Mammary epithelial cell (primary cell): ENCODE data around the gene TTC28.

Experiments used
- EZH2 ChIP-seq: IDR thresholded peaks from 2 replicates; pipeline ENCODE4 v1.6.1; 2012; ENCODE audit warnings: low read length, inconsistent platforms, borderline replicate concordance
- TF ChIP-seq, protein P1 (sequence below), 2 donors: IDR thresholded peaks in 1 of 2; conservative IDR thresholded peaks in 1 of 2; 2 replicates each; pipeline ENCODE4 v1.5.1; 2011 to 2012; ENCODE audit warnings: inconsistent platforms in 2 of 2, low read length in 2 of 2, mild to moderate bottlenecking in 2 of 2, control low read depth in 1 of 2, low read depth in 1 of 2; ENCODE audit not compliant: insufficient read depth in 1 of 2; ENCODE audit errors: extremely low read depth in 1 of 2

DNA sequence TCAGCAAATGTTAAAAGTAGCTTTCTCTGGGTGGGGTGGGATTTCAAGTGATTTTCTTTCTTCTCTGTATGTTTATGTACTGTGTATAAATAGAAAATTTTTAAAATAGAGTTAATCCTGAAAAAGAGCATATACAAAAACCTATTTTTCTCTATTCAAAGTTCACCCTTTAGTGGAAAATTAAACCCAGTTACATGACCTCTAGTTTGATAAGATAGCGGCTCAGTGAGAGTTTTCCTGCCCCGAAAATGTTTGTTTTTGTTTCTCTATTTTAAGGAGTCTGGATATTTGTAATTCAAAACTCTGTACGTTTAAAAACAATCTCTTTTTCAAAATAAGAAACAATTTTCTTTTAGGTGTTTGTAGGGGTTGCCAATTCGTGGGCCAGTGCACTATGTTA lies 718.5 kb downstream of the TTC28 start:
- TF ChIP-seq, protein P1, sequence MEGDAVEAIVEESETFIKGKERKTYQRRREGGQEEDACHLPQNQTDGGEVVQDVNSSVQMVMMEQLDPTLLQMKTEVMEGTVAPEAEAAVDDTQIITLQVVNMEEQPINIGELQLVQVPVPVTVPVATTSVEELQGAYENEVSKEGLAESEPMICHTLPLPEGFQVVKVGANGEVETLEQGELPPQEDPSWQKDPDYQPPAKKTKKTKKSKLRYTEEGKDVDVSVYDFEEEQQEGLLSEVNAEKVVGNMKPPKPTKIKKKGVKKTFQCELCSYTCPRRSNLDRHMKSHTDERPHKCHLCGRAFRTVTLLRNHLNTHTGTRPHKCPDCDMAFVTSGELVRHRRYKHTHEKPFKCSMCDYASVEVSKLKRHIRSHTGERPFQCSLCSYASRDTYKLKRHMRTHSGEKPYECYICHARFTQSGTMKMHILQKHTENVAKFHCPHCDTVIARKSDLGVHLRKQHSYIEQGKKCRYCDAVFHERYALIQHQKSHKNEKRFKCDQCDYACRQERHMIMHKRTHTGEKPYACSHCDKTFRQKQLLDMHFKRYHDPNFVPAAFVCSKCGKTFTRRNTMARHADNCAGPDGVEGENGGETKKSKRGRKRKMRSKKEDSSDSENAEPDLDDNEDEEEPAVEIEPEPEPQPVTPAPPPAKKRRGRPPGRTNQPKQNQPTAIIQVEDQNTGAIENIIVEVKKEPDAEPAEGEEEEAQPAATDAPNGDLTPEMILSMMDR (conservative IDR thresholded peaks at IDR 0.05 in 1 of 2, IDR thresholded peaks at IDR 0.05 in 1 of 2; ENCODE audit: extremely low read depth in 1 of 2, insufficient read depth in 1 of 2, low read depth in 1 of 2, low read length in 2 of 2) = no peak
- TF ChIP-seq EZH2 = no peak
